Cardiac septum (tissue), 1 donor: ENCODE results near the gene CXCR5. TPM values are rescaled to one million over a fixed set of nuclear protein-coding genes. Genes with fewer than 3 reads are reported as not detected.
"Not testable (repeated sequence)": the region's sequence is repeated elsewhere in the genome, so short reads cannot be mapped to it uniquely, and the experiment has no call there.

Experiments
- DNase-seq: peaks from one replicate; pipeline ENCODE4 v3.0.0-alpha.2; 2020; ENCODE audit warnings: low spot score
- intact Hi-C: fragments of 100-400 bp; cut with DNase I; formaldehyde crosslinking; loops from one replicate; pipeline ENCODE4 v1.14.0; 2022
- long read RNA-seq: library from polyadenylated mRNA; unstranded; transcript quantifications from one replicate; pipeline ENCODE4 v2.0.0, GENCODE V29; 2021
- total RNA-seq: library from RNA; stranded (reverse); fragmentation: NEBNext Ultra II Directional; extraction: Animal tissue kit (Norgen Biotek cat#: 25700); gene quantifications from one replicate; pipeline ENCODE4 v1.2.1, GENCODE V29; 2021
- donor health status: DM: no; HTN: no; CAD: no.

CXCR5 gene, protein sequence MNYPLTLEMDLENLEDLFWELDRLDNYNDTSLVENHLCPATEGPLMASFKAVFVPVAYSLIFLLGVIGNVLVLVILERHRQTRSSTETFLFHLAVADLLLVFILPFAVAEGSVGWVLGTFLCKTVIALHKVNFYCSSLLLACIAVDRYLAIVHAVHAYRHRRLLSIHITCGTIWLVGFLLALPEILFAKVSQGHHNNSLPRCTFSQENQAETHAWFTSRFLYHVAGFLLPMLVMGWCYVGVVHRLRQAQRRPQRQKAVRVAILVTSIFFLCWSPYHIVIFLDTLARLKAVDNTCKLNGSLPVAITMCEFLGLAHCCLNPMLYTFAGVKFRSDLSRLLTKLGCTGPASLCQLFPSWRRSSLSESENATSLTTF
- not detected for total RNA-seq
- long read RNA-seq: 0 reads

DNA sequence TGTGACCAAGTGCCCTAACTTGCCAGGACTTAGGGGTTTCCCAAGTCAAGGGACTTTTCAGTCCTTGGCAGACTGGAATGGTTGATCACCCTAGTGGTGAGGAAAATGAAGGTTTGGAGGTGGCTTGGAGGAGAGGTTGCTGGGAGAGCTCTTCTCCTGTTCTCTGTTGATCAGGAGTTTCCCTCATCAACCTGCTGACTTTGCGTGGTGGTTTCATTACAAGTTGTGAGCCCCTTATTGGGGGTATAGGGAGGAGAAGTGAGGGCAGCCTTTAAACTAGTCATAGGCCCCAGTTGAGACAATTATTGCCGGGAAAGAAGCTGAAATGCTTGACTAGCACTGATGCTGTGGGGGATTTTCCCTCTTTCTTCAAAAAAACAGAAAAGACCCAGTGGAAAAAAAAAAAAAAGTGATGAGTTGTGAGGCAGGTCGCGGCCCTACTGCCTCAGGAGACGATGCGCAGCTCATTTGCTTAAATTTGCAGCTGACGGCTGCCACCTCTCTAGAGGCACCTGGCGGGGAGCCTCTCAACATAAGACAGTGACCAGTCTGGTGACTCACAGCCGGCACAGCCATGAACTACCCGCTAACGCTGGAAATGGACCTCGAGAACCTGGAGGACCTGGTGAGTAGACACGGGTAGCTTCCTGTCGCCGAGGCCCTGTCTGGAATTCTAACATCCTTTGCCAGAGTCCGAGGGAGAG lies at the start of gene CXCR5:
CXCR5 (plus strand) TSS at position 525 of the 704 bp plus-strand sequence; CDS start at position 575, 50 bp downstream.
- intact Hi-C loops: no loop called here
- DNase-seq: no peak

- DNase-seq: no peak
- intact Hi-C loops: no loop called here
Measured at GRCh38 chr11:118834427-118835028, 49.2 kb upstream of the CXCR5 start.

DNA sequence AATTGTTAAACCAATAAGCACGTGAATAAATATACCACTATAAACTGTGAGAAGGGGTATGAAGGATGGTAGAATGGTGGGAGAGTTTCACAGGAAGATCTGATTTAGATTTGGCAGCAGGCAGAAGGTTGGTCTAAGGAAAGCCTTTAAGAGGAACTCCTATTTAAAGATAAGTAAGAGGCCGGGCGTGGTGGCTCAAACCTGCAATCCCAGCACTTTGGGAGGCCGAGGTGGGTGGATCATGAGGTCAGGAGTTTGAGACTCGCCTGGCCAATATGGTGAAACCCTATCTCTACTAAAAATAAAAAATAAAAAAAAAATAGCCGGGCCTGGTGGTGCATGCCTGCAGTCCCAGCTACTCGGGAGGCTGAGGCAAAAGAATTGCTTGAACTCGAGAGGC lies 45.8 kb upstream of the CXCR5 start:
- intact Hi-C loops: no loop called here
- no peak for DNase-seq

- intact Hi-C loops: no loop called here
- DNase-seq: no peak
Measured at GRCh38 chr11:118838905-118839553, 44.7 kb upstream of the CXCR5 start.

GRCh38 chr11:118841469-118842242 lies 42.0 kb upstream of the CXCR5 start:
- DNase-seq: no peak
- intact Hi-C loops: no loop called here

GRCh38 chr11:118842369-118842768 lies 41.3 kb upstream of the CXCR5 start:
- intact Hi-C loops: no loop called here

GRCh38 chr11:118842843-118843242 lies 40.8 kb upstream of the CXCR5 start:
- intact Hi-C loops, DNase-seq: not testable (repeated sequence)

More at GRCh38 chr11:118842369-118842768, 41.3 kb upstream of the CXCR5 start:
- DNase-seq: no peak

DNA sequence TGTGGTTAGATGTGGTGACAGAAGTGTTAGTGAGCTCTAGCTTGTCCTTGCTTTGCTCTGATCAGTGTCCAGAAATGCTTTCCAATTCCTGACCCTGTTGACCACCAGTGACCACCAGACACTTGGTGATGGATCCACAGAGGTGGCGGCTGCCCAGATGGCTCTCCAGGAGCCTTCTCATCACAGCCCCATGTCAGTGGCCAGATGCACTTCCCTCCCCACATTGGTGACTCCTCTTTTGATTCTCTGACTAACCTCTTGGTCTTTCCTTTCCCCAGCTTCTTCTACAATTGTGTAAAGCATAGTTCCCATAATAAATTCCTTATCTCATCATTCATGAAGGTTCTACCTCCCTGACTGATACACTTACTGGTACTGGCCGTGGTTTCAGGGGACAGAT lies 40.1 kb upstream of the CXCR5 start:
- DNase-seq: no peak
- intact Hi-C loops: no loop called here

DNA sequence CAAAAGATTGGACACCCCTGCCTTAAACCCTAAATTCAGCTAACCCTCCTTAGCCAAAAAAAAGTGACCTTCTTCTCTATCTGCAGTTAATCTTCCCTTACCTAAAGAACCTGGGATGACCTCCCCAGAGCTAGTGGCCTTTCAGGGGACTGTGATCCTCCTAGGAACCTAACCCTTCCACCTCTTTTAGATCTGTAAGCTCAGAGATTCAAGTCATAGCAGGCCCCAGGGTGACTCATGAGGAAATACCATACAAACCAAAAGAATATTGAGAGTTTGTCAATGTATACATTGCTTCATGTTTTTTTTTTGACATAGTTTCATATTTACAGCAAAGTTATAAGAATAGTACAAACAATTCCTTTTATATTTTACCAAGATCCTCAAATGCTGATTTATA lies 38.3 kb upstream of the CXCR5 start:
- no peak for DNase-seq
- intact Hi-C loops: no loop called here

DNA sequence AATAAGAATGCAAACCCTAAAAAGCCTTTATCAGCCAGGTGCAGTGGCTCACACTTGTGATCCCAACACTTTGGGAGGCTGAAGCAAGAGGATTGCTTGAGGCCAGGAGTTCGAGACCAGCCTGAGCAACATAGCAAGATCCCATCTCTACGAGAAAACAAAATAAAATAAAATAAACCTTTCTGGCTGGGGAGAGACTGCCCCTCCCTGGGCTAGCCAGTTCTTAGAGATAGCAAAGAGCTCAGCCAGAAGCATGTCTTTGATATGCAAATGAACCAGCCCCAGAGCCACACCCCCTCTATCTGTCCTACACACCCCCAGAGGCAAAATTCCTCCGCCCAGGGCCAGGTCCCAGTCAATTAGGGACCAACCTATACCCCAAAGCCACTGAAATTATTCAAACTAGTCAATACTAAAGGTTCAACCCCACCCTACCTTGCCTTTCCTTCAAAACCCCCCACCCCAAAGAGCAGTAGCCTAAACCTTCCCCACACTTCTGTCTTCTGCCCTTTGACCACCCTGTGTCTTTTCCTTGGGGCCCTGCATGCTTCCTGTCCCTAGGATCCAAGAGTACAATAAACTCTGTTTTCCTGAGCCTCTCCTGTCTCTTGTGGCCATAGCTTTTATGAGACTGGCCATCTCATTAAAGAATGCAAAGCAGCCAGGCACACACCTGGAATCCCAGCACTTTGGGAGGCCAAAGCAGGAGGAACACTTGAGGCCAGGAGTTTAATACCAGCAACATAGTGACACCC lies 37.3 kb upstream of the CXCR5 start:
- no peak for DNase-seq
- intact Hi-C loops: no loop called here

- intact Hi-C loops: no loop called here
- no peak for DNase-seq
Measured at GRCh38 chr11:118849825-118850224, 33.9 kb upstream of the CXCR5 start.

- intact Hi-C loops: no loop called here
- DNase-seq: no peak
Measured at GRCh38 chr11:118851970-118852369, 31.7 kb upstream of the CXCR5 start.

DNA sequence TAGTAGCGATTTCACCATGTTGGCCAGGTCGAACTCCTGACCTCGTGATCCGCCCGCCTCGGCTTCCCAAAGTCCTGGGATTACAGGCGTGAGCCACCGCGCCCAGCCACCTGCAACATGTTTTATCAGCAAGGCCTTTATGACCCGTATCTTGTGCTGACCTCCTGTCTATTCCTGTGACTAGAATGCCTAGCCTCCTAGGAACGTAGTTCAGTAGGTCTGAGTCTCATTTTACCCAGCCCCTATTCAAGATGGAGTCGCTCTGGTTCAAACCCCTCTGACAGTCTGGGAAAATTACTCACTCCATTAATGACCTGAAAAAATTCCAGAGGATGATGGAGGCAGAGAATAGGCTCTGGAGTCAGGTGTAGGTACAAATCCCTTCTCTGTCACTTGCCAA lies 30.0 kb upstream of the CXCR5 start:
- intact Hi-C loops: no loop called here
- DNase-seq: no peak

GRCh38 chr11:118856314-118856713 lies 27.4 kb upstream of the CXCR5 start:
- no peak for DNase-seq
- intact Hi-C loops: no loop called here

DNA sequence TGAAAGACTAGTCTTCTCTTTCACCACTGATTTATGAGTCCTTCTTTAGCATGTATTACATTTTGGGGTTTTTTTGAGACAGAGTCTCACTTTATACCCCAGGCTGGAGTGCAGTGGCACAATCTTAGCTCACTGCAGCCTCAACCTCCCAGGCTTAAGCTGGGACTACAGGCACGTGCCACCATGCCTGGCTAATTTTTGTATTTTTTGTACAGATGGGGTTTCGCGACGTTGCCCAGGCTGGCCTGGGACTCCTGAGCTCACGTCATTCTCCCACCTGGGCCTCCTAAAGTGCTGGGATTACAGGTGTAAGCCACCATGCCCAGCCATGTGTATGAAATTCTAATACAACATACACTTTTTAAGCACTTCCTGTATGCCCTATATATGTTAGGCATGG lies 26.3 kb upstream of the CXCR5 start:
- intact Hi-C loops: no loop called here
- DNase-seq: no peak

DNA sequence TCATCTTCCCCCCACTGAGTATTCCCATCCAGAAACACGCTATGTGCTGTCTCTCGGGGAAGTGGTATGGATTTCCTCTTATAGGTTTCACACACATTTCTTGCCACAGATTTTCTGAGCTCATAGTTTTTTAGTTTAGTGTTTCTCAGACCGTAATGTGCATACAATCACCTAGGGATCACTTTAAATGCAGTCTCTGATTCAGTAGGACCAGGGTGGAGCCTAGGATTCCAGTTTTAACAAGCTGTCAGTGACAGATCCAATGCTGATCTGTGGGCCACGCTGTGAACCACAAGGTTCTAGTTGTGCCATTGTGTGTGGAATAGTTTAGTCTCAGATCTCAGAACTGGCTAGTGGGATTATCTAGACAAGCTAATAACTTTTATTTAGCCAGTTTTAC lies 23.7 kb upstream of the CXCR5 start:
- intact Hi-C loops: no loop called here
- no peak for DNase-seq

GRCh38 chr11:118868659-118869058 lies 15.0 kb upstream of the CXCR5 start:
- intact Hi-C loops: no loop called here

DNA sequence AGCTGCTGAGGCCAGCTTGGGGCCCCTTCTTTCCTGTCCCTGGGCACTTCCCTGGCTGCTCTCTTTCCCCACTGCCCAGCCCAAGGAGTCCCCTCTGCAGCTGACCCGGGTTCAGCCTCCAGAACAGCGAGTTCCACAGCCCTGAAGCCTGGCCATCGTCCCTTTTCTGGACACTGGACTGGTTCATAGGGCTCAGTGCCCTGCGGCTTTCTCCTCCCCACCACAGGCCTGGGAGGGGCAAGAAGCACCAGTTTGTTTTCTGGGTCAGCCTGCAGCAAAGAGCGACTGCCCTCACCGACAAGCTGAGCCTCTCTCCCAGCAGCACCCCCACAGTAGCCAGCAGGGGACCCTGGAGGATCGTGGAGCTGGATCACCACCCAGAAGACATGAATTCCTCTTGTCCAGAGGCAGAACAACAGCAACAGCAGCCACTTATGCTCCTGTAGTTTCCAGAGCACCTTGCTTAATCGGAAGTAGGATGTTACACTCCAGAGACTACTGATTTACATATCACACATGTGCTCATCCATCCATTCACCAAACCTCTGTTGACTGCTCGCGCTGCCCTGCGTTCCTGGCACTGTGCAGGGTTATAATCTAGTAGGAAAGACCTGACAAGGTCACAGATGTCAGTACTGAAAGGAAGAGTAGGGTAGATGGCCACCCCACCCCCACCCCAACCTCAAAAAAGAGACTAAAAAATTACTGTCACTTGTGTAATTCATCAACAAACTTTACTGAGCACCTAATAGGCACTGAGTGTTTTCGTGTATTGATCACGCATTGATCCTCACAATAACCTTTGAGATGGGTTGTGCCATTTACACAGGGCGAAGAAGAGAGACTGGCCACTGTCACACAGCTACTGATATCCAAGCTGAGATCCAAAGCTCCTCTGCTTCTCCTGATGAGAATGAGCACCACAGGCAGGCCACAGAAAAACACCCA lies 13.0 kb upstream of the CXCR5 start:
- DNase-seq: no peak
- intact Hi-C loops: no loop called here

More at GRCh38 chr11:118868659-118869058, 15.0 kb upstream of the CXCR5 start:
- DNase-seq: no peak
